ENCODE measurements around the gene NAV2.
"Not testable (repeated sequence)": the region's sequence is repeated elsewhere in the genome, so short reads cannot be mapped to it uniquely, and the experiment has no call there.

The NAV2 gene

GRCh38 chr11:19934828-19935259 is 222.2 kb downstream of the NAV2 start:
- DNase-seq, result no peak

DNA sequence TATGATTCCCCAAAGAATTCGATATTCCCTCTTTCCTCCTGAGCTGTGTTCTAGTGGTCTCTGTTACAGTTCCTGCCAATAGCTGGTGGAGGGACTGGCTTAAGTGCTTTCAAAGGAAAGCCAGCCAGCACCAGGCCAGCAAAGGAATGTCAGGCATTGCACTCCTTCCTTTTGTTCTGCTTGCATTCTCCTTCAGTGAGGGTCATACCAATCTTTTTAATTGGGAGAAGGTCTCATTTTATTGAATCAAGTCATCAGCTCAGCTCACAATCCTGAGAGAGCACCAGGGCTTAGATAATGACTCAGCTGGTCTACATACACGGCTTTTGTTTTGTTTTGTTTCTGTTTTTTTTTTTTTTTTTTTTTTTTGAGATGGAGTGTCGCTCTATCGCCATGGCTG is 222.9 kb downstream of the NAV2 start:
- no peak for DNase-seq

- DNase-seq, result no peak
Observed at GRCh38 chr11:19936461-19936860, 223.8 kb downstream of the NAV2 start.

DNA sequence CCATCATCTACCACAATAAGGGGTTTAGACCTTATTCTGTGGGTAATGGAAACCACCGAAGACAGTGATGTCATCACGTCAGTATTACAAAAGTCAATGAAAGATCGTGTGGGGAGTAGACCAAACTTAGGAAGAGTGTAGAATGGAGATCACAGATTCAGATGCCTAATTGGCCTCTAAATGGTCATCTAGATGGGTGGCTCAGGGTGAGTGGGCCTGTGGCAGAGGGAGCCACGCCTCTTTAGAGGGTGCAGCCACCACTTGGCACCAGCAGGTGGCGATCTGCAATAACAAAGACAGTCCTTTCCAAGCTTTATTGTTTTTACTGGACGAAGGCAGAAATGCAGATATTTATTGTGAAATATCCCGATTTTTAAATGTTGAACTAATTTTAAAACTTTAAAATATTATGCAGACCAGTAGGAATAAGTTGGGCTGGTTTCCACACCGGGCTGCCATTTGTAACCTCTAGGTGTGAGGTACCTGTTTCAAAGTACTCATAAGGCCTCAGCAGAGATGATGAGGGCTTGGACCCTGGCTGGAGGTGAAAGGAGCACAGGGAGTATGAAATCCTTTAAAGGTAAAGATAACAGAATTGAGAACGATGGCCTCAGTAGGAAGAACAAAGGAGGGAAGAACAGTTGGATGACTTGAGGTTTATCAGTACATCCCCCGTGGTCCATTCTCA is 225.7 kb downstream of the NAV2 start:
- no peak for DNase-seq

DNA sequence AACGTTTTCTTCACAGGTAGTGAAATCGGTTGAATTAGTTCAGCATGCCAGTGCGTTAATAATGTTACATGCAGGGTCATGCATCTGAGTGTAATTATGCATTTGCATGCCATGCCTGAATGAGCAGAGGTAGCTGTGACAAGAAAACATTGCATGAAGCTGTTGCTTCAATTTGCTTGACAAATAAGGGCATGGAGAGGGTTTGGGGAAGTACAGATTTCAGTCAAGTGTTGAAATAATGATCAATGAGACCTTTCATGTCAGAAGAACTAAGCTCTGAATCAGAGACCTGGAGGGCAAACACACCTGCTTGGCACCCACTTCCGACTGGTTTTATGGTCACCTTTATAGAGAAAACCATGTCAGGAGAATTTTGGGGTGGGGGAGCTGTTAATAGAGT is 226.2 kb downstream of the NAV2 start:
- no peak for DNase-seq

DNA sequence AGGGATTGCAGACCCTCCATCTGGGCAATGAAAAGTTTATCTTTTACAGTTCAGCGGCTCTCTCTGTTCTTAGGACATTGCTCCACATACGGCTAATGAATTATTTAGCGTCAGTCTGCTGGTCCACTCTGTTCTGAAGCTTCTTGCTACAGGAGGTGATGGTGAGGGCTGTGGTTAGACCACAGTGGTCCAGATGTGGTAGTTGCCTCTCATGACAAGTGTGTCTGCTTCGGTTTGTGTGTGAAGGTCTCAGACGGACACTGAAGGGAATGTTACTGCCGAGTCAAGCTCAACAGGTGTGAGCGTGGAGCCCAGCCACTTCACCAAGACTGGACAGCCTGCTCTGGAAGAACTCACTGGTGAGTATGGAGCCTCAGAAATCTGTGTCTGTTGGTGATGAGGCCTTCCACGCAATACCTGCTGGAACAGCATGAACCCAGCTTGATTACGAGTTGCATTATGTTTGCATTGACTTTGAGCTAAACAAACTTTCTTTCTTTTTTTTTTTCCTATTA is 226.8 kb downstream of the NAV2 start:
- no peak for DNase-seq

GRCh38 chr11:19940831-19941230 is 228.2 kb downstream of the NAV2 start:
- DNase-seq, result no peak

DNA sequence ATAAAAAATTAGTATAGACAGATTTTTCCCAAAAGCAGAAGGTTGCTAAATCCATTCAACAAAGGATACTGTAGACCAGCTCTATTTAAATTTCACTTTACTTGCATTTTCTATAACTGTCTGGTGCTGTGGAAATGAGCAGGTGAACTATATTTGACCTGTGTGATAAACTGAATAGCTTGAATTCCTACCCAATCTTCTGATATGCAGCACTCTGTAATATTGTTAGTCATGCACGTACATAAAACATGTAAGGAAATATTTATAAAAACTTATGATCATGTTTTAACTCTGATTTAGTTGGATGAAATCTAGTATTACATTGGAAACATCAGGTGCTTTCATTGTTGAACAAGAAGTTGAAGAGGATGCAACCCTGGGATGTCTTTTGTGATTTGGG is 234.0 kb downstream of the NAV2 start:
- DNase-seq, result no peak

DNA sequence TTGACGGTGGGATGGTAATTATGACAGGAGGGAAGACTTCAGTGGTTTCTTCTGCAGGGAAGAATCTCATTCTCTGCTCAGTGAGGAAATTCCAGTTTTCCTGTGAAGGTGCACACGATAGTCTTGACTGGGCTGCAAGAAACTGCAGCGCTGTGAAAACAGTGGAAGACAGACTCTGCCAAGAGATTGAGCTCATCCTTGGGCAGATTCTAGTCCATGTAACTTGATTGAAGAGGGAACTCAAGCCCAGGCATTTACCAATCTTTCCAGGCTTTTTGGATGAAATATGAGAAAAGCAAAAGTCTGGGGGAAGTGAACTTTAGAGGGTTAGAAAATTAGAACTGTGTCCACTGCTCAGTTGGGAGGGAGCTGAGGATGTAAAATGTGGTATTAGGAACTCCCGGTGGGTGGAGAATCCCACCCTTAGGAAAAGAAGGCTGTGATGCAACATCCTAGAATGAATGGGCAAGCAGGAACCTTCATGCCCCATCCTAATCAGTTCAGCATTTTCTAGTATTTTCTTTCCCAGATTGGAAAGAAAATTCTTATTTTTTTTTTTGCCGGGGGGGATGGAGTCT is 235.0 kb downstream of the NAV2 start:
- no peak for DNase-seq

DNA sequence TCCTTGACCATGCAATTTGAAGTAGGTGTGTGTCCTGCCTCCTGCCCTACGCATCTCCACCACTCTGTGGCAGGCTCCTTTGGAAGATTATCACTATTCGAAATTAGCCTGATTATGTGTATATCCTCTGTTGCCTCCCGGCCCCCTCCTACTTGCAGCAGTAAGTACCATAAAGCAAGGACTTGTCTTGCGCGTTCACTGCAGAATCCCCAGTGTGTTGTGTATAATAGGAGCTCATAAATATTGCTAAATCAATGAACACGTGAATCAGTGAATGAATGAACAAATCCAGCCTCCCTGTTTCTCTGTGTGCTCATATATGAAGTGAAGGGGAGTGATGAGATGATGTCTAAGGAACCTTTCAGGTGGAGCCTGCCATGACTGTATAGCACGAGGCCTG is 237.0 kb downstream of the NAV2 start:
- no peak for DNase-seq

DNA sequence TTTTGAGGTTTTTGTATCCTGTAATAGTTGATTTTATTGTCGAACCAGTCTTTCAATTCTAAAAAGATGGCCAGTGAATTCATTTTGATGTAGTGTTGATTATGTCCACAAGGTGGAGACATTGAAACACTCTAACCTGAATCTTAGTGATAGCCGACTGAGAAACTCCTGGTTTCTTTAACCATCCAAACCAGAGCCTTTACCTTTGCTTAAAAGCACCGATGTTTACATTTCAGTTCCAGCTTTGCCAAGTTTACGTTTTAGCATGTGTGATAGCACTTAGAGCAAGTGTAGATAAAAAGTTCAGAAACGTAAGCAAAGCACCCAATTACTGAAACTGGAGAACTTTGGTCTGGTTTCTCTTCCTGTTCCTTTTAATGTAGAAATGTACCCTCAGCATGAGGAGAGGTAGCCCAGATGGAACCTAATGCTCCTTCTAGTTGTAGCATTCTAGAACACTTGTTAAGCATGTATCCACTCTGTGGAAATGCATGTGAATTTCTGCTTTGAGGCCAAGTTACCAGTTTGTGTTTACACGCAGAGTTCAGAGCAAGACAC is 239.0 kb downstream of the NAV2 start:
- DNase-seq, result peak in 1 of 2 donors; percentile 11

DNA sequence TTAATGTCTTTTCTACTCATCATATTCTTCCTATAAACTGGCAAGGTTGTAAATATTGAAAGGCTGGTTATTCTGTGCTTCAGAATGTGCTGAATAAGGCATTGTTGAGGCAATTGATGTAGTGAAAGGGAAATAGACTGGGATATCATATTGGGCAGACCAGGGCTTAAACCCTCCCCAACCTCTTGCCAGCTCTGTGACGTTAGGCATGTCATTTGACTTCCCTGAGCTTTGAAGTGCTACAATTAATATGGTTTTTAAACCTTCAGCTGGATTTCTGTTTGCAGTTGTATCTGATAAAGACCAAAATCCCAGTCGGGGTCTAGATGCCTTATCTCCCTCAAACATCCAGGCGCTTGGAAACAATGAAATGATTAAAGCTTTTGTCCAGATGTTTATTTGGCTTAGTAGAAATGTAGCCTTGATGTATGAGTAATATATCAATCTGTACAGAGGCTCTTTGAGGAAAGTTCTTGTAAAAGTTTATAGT is 239.5 kb downstream of the NAV2 start:
- no peak for DNase-seq

GRCh38 chr11:19952911-19953310 is 240.3 kb downstream of the NAV2 start:
- DNase-seq, result no peak

GRCh38 chr11:19953336-19953735 is 240.7 kb downstream of the NAV2 start:
- no peak for DNase-seq

GRCh38 chr11:19953909-19954308 is 241.3 kb downstream of the NAV2 start:
- no peak for DNase-seq

- DNase-seq, result no peak
Observed at GRCh38 chr11:19954899-19955298, 242.3 kb downstream of the NAV2 start.

GRCh38 chr11:19955660-19956059 is 243.0 kb downstream of the NAV2 start:
- DNase-seq, result no peak

DNA sequence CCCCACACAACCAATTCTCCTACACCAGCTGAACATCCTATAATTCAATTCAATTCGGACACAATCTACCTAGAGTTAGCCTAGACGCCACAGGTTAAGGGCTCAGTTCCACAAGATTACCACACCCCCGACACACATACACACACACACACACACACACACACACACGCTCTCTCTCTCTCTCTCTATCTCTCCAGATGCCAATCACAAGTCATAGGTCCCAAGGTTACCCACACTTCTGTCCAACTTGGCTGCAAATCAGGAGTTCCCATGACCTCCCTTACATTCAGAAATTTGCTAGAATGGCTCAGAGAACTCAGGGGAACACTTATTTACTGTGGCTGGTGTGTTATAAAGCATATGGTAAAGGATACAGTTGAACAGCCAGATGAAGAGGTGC is 243.6 kb downstream of the NAV2 start:
- no peak for DNase-seq

DNA sequence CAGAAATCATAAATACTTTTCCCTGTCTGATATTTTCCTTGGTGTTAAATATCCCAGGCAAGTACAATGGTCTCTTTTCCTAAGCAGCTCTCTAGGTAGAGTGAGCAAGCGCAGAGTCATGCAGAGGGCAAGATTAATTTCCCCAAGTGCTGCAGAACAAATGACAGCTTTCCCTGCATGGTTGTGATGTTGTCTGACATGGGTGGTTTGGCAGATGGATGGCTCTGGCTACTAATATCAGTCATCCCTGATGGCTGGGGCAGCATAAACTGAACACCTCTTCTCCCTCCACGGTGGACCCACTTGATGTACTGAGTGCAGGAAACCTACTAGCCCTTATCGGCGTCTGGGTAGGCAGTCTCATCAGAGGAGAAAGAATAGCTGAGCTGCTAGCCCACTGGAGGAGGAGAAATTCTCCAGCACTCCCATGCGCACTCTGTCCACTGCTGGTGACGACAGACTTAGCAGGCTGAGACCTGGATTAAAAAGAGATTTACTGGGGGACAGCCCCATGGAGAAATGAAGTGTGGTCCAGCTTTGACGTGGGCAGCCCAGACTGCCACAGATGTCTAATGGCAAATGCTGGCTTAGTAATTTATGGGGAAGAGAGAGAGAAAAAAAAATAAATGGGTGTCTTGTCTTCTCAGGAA is 244.8 kb downstream of the NAV2 start:
- DNase-seq, result no peak

- no peak for DNase-seq
Observed at GRCh38 chr11:19958204-19958603, 245.6 kb downstream of the NAV2 start.

GRCh38 chr11:19959210-19959609 is 246.6 kb downstream of the NAV2 start:
- no peak for DNase-seq

DNA sequence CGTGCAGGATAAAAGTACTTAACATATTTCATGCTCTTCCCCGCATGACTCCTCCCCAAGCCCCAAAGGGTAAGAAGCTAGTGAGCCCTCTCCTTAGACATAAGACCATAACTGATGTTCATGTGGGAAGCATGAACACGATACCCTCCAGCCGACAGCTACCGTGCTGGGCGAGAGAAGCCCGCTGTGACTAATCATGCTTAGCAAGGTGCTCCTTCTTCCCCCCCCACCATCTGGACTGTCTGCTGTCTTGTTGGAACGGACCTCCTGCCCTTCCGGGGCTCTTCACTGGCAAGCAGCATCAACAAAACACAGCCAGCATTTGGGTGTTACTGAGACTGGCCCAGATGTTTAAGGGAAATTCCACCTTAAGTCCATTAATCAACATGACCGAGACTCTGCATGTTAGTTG is 247.0 kb downstream of the NAV2 start:
- no peak for DNase-seq

DNA sequence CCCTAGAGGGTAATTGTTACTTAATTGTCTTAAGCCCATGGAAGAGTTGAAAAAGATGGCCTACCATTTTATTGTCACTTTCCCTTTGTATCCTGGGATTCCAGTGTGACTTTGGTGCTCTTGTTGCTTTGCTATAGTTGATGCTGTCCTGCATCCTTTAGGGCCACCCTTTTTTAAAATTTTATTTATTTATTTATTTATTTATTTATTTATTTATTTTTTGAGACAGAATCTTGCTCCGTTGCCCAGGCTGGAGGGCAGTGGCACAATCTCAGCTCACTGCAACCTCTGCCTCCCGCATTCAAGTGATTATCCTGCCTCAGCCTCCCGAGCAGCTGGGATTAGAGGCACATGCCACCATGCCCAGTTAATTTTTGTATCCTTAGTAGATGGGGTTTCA is 247.8 kb downstream of the NAV2 start:
- not testable (repeated sequence) for DNase-seq

DNA sequence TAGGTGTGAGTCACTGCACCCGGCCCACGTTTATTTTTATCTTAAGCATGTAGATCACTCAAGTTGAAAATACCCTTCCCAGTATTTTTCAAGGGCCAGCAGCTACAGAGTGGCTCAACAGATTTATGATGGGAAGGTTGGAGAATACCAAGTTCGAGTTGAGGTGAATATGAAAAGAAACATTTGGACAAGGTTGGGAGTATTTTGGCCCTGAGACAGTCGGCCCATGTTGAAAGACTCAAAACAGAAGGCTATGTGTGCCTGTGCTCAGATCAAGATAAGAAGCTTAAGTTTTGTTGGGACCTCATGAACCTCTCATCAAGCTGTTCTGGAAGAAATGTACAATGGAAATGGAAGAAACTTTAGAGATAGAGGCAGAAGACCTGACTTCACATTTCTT is 248.6 kb downstream of the NAV2 start:
- DNase-seq, result no peak

Data from bone marrow (tissue), 2 donors.